RPMI7951 (cell line): ENCODE results near the gene MYL5. TPM values are rescaled to one million over a fixed set of nuclear protein-coding genes. Genes with fewer than 3 reads are reported as not detected.
"Not testable (repeated sequence)": the region's sequence is repeated elsewhere in the genome, so short reads cannot be mapped to it uniquely, and the experiment has no call there.

Experiments used
- DNase-seq: peaks from one replicate; pipeline ENCODE4 v3.0.0-alpha.2; 2012; ENCODE audit warnings: low read depth
- total RNA-seq: library from RNA; depleted of rRNA; stranded (reverse); fragments of >200 nt; shearing (Covaris generic); gene quantifications from 2 replicates; pipeline ENCODE4 v1.2.3, GENCODE V29; 2014

MYL5 gene
- total RNA-seq, 1 experiment from 2014 or later: 3.2 TPM

DNA sequence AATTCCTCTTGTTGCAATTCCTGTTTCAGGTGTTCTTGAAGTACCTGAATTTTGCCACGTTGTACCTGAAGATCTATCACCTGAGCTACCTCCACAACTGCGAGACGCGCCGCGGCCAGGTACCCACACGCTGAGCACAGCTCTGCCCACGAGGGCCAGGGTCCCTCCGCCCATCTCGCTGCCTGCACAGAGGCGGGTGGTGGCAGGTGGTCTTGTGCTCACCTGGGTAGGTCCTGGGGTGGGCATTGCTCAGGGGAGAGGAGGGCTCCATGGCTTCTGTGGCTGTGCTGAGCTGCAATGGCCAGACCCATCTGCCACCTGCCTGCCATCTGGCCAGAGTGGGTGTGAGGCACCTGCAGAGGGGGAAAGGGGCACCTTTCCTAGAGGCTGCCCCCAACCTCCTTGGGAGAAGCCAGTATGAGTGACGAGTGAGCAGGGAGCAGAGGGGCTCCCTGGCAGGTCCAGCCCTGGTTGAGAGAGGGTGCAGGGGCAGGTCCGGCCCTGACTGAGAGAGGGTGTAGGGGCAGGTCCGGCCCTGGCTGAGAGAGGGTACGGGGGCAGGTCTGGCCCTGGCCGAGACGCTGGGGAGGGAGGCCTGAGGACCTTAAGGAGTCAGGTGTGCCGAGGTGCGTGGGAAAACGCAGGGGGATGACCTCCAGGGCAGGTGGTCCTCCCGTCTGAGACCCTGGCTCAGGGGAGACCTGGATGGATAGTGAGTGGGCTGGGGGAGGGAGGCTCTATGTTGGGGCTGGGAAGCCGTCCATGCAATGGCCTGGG lies 38.3 kb upstream of the MYL5 start:
- no peak for DNase-seq

- no peak for DNase-seq
Observed at GRCh38 chr4:636628-637159, 37.6 kb upstream of the MYL5 start.

GRCh38 chr4:637536-638280 lies 36.6 kb upstream of the MYL5 start:
- DNase-seq: no peak

- not testable (repeated sequence) for DNase-seq
Observed at GRCh38 chr4:642366-642765, 32.0 kb upstream of the MYL5 start.

- no peak for DNase-seq
Observed at GRCh38 chr4:646460-646859, 27.9 kb upstream of the MYL5 start.

DNA sequence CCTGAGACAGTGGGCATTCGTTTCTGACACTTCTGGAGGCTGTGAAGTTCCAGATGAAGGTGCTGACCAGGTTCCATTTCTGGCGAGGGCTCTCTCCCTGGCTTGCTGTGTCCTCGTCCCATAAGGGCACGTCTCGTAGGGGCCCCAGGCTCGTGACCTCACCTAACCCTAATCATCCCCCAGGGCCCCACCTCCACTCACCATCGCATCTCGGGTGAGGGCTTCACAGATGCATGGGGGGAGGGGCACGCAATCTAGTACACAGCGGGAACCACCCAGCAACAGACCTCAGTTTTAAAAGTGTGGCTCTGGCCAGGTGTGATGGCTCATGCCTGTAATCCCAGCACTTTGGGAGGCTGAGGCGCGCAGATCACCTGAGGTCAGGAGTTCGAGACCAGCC lies 26.9 kb upstream of the MYL5 start:
- DNase-seq: no peak

- no peak for DNase-seq
Observed at GRCh38 chr4:648579-649292, 25.6 kb upstream of the MYL5 start.

GRCh38 chr4:649293-649625 lies 25.1 kb upstream of the MYL5 start:
- no peak for DNase-seq

DNA sequence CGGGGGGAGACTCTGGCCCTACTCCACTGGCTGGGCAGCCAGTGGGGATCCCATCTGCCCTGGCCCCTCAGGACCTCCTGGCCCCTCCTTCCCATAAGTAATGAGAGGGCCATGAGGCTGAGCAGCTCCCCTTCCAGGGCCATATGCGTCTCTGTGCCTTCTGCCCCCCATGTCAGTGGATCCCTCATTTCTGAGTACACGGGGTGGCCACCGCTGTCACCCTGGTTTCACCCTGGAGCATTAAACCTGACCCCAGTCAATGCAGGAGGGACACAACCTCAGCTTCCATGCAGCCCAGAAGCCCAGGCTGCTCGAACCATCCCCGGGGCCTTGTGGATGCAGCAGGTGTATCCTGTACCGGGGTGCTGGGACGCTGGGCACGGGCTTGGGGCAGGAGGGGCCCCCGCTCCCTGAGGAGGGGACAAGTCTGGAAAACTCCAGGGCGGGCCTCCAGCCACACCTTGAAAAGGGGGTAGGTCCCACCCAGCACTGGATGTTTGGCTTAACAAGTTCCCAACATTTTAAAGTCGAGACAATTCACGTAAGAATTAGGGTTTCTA lies 24.5 kb upstream of the MYL5 start:
- no peak for DNase-seq

- DNase-seq: no peak
Observed at GRCh38 chr4:650461-650860, 23.9 kb upstream of the MYL5 start.

- DNase-seq: no peak
Observed at GRCh38 chr4:650951-651883, 23.1 kb upstream of the MYL5 start.

DNA sequence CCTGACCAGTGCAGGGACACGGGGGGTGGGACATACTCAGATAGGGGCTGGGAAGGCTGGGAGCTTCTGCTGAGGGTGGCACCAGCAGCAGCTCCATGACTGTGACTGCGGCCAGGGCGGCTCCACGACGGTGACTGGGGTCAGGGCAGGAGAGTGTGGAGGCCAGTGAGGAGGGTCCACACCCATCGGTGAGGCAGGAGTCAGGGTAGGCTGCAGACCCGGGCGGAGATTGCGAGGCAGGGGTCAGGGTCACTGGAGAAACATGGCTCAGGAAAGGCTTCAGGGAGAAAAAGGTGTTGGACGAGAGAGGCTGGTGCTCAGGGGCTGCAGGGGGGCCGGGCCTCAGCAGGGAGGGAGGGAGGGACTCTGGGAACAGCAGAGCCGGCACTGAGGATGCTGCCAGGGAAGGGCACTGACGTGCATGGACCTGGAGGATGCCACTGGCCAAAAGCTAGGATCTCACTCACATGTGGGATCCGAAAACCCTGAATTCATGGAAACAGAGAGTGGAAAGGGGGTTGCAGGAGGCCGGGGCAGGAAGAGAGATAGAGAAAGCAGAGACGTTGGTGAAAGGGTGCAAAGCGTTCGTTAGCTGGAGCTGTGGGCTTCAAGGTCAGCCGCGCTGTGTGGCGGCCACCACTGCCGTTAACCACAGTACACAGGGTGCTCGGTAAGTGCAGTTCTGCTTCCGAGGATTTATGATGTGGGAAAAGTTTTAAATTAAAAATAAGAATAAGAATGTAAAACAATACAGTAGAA lies 22.3 kb upstream of the MYL5 start:
- DNase-seq: no peak

GRCh38 chr4:653080-653821 lies 21.1 kb upstream of the MYL5 start:
- DNase-seq: no peak

- no peak for DNase-seq
Observed at GRCh38 chr4:653831-654502, 20.4 kb upstream of the MYL5 start.

DNA sequence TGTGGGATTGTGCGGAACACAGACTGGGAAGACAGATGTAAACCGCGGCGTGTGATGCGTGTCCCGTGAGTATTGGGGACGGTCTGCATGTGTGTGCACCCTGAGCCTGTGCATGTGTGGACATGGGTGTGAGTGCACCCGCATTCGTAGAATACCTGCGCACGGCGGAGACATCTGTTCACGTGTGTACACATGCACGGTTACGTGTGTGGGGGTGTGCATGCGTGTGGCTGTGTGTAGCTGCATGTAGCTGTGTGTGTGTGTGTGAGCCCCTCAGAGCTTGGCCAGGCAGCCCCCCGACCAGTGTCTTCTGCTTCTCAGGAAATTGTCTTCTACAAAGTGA lies 19.9 kb upstream of the MYL5 start:
- DNase-seq: no peak

DNA sequence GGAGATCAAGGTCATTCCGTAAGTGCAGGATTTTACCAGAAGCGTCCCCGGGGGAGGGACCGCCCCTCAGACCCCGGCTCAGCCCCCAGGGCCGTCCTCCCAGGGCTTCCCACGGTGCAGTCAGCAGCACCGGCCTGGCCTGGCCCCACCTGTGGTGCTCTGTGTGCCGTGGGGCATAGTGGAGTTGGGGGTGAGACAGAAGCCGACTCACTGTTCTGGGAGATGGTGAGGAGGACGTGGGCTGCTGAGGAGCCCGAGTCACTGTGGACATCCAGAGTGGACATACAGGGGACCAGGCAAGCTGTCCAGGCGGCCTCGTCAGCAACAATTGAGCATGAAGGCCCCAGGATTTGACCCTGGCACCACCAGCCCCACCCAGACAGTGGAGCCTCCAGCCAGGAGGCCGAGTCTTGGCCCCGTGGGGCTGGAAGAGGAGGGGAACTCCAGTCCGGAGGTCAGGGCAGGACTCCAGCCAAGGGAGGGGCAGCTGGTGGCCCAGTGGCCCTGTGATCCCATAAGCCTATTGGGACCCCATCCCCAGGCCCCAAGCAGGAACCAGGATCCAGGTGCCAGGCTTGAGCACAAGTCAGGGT lies 19.4 kb upstream of the MYL5 start:
- DNase-seq: no peak

GRCh38 chr4:655464-656151 lies 18.7 kb upstream of the MYL5 start:
- DNase-seq: no peak
